ENCODE data around the gene IL17RD. TPM values are rescaled to one million over a fixed set of nuclear protein-coding genes. Genes with fewer than 3 reads are reported as not detected.

IL17RD gene
- total and polyA plus RNA-seq, 2 of the 4 experiments (the other 2 are of a cell fraction), result 0.72 to 0.92 TPM

- in situ Hi-C loops (cut with MboI; ENCODE audit: low sequenced_read_pairs) (no loop called here), dilution Hi-C loops (cut with HindIII; ENCODE audit: low sequenced_read_pairs, unreplicated experiment) (no loop called here), intact Hi-C loops (cut with micrococcal nuclease) (no loop called here)
- no peak overlapping the region for H3K23ac ChIP-seq (ENCODE audit: low read depth, low read length)
- H2AFZ ChIP-seq (replicated peaks; ENCODE audit: low read length, poor library complexity), result no peak overlapping the region
- H2AK9ac ChIP-seq (replicated peaks; ENCODE audit: low read depth, low read length, poor library complexity), result no peak overlapping the region
- no peaks in the 10 kb centered on the region for H3K79me1 ChIP-seq (ENCODE audit: low read depth in 1 of 2, low read length in 2 of 2)
- 100% methylated on average over 1 of the region's 4 CpGs; no CpG with 5 or more reads in 1 of the 2 experiments for WGBS, 2 experiments (ENCODE audit: extremely low coverage in 2 of 2, insufficient read length in 1 of 2)
- H3K4ac ChIP-seq (ENCODE audit: low read depth, low read length), result no peak overlapping the region
- H3K4me2 ChIP-seq (ENCODE audit: low read depth, low read length), result no peak overlapping the region
- H3K4me3 ChIP-seq (ENCODE audit: insufficient read depth, low read depth, low read length), result no peak overlapping the region
- no peaks in the 10 kb centered on the region for H4K20me1 ChIP-seq (ENCODE audit: insufficient read depth, low read length)
- no peak overlapping the region for H4K5ac ChIP-seq (ENCODE audit: low read depth, low read length)
- H2BK5ac ChIP-seq (ENCODE audit: low read depth, low read length, poor library complexity, severe bottlenecking), result no peak overlapping the region
- no peak overlapping the region for H2AK5ac ChIP-seq (ENCODE audit: low read depth, low read length)
- no peaks in the 10 kb centered on the region for H3K9me3 ChIP-seq (ENCODE audit: control insufficient read depth, insufficient read depth, low read length)
- BruUV-seq (replicated peaks), result no TSS peak
- H3K27ac ChIP-seq (ENCODE audit: insufficient read depth, low read length), result no peak overlapping the region
- DNase-seq (no peak), ATAC-seq (ENCODE audit: low read depth) (no peak)
- no peaks in the 10 kb centered on the region; the same call in 1 of the 2 replicates for H3K27me3 ChIP-seq (ENCODE audit: control insufficient read depth, insufficient read depth, low read length)
- TF ChIP-seq ELK1 (IDR thresholded peaks at IDR 0.05; ENCODE audit: borderline replicate concordance, low read depth, low read length) (no peak), RFX5 (IDR thresholded peaks at IDR 0.05; ENCODE audit: low read depth, low read length) (no peak), POLR2A (IDR thresholded peaks at IDR 0.05; ENCODE audit: low read depth, low read length) (no peak), MAFK (IDR thresholded peaks at IDR 0.05; ENCODE audit: low read depth, low read length) (no peak), CHD1 (IDR thresholded peaks at IDR 0.05; ENCODE audit: low read depth, low read length) (no peak), FOS (IDR thresholded peaks at IDR 0.05; ENCODE audit: low read depth, low read length) (no peak), MAZ (IDR thresholded peaks at IDR 0.05; ENCODE audit: borderline replicate concordance, low read depth, low read length) (no peak), NFE2L2 (IDR thresholded peaks at IDR 0.05; ENCODE audit: low read depth, low read length) (no peak), CEBPB (IDR thresholded peaks at IDR 0.05; ENCODE audit: low read depth, low read length) (no peak), RAD21 (IDR thresholded peaks at IDR 0.05; ENCODE audit: low read length) (no peak), MXI1 (IDR thresholded peaks at IDR 0.05; ENCODE audit: borderline replicate concordance, low read depth, low read length) (no peak), SMC3 (IDR thresholded peaks at IDR 0.05; ENCODE audit: low read depth, low read length) (no peak), RCOR1 (IDR thresholded peaks at IDR 0.05; ENCODE audit: insufficient replicate concordance, low read length) (no peak), BHLHE40 (IDR thresholded peaks at IDR 0.05; ENCODE audit: low read depth, low read length) (no peak)
- TF ChIP-seq, protein P1, sequence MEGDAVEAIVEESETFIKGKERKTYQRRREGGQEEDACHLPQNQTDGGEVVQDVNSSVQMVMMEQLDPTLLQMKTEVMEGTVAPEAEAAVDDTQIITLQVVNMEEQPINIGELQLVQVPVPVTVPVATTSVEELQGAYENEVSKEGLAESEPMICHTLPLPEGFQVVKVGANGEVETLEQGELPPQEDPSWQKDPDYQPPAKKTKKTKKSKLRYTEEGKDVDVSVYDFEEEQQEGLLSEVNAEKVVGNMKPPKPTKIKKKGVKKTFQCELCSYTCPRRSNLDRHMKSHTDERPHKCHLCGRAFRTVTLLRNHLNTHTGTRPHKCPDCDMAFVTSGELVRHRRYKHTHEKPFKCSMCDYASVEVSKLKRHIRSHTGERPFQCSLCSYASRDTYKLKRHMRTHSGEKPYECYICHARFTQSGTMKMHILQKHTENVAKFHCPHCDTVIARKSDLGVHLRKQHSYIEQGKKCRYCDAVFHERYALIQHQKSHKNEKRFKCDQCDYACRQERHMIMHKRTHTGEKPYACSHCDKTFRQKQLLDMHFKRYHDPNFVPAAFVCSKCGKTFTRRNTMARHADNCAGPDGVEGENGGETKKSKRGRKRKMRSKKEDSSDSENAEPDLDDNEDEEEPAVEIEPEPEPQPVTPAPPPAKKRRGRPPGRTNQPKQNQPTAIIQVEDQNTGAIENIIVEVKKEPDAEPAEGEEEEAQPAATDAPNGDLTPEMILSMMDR (conservative IDR thresholded peaks at IDR 0.05; ENCODE audit: low read depth, low read length), result no peak
- TF ChIP-seq, protein P2, sequence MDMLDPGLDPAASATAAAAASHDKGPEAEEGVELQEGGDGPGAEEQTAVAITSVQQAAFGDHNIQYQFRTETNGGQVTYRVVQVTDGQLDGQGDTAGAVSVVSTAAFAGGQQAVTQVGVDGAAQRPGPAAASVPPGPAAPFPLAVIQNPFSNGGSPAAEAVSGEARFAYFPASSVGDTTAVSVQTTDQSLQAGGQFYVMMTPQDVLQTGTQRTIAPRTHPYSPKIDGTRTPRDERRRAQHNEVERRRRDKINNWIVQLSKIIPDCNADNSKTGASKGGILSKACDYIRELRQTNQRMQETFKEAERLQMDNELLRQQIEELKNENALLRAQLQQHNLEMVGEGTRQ (IDR thresholded peaks at IDR 0.05; ENCODE audit: low read depth, low read length), result no peak
- no peak overlapping the region for H2BK15ac ChIP-seq (ENCODE audit: low read depth, low read length)
- no peak overlapping the region for H2BK20ac ChIP-seq (ENCODE audit: low read depth, low read length)
- no peak overlapping the region for H3K9ac ChIP-seq (ENCODE audit: low read depth, low read length)
- no peaks in the 10 kb centered on the region for H3K9me1 ChIP-seq (ENCODE audit: insufficient read depth, low read length)
- no peaks in the 10 kb centered on the region for H3K4me1 ChIP-seq (ENCODE audit: control insufficient read depth, insufficient read depth, low read length)
- H4K91ac ChIP-seq (ENCODE audit: insufficient read depth, low read depth, low read length), result no peak overlapping the region
- H3K14ac ChIP-seq (replicated peaks; ENCODE audit: low read depth, low read length), result no peak overlapping the region
- H3K18ac ChIP-seq (ENCODE audit: low read depth, low read length), result no peak overlapping the region
- no peak overlapping the region for H2BK120ac ChIP-seq (ENCODE audit: low read depth, low read length)
- H4K8ac ChIP-seq (ENCODE audit: low read depth in 2 of 2, low read length in 2 of 2), result no peak overlapping the region
- no peaks in the 10 kb centered on the region for H3K36me3 ChIP-seq (ENCODE audit: control insufficient read depth, insufficient read depth, low read length)
- POLR2A ChIA-PET (ENCODE audit: unreplicated experiment), result no interaction called here
- H3K56ac ChIP-seq (ENCODE audit: extremely low read depth, insufficient read depth, low read length), result no peak overlapping the region
- CTCF ChIA-PET, result interaction anchor here (2.5 kb wide), 1 partner anchor 9 kb away, joined by 8 read pairs; no protein-coding TSS in a partner anchor
These were observed 54.9 kb downstream of the IL17RD start for GRCh38 chr3:57110214-57110613.
